GM15510 (cell line): ENCODE measurements around the gene TSPAN10.

ENCODE experiments used
- POLR2A ChIP-seq: IDR thresholded peaks from 3 replicates; pipeline ENCODE4 v1.6.1; 2011; ENCODE audit warnings: borderline replicate concordance; ENCODE audit not compliant: insufficient read length; ENCODE audit errors: extremely low read depth

Gene TSPAN10

GRCh38 chr17:81666342-81667191 lies 29.6 kb downstream of the TSPAN10 start, which contains the start of the genes CCDC137 and OXLD1:
CCDC137 (plus strand) TSS chr17:81666737; CDS start chr17:81666767, 30 bp downstream.
OXLD1 (minus strand) TSS chr17:81666605; CDS start chr17:81666577, 28 bp downstream.
- peak; percentile 98 for TF ChIP-seq POLR2A

DNA sequence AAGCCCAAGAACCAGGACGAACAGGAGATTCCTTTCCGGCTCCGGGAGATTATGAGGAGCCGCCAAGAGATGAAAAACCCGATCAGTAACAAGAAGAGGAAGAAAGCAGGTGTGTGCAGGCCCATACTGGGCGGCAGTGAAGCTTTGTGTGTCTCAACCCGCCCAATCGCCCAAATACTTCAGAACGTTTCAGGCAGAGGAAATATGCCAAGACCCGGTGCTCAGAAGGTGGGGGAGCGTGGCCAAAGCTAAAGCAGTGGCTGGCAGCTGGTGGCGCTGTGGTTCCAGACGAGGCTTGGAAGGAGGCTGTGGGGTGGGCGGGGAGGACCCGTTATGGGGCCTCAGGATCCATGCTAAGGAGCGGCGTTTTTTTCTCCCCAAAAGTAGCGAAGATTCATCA lies 30.8 kb downstream of the TSPAN10 start:
- no peak for TF ChIP-seq POLR2A

- TF ChIP-seq POLR2A = no peak
Observed at GRCh38 chr17:81672504-81672903, 35.5 kb downstream of the TSPAN10 start.

GRCh38 chr17:81672954-81673353 lies 36.0 kb downstream of the TSPAN10 start:
- no peak for TF ChIP-seq POLR2A

DNA sequence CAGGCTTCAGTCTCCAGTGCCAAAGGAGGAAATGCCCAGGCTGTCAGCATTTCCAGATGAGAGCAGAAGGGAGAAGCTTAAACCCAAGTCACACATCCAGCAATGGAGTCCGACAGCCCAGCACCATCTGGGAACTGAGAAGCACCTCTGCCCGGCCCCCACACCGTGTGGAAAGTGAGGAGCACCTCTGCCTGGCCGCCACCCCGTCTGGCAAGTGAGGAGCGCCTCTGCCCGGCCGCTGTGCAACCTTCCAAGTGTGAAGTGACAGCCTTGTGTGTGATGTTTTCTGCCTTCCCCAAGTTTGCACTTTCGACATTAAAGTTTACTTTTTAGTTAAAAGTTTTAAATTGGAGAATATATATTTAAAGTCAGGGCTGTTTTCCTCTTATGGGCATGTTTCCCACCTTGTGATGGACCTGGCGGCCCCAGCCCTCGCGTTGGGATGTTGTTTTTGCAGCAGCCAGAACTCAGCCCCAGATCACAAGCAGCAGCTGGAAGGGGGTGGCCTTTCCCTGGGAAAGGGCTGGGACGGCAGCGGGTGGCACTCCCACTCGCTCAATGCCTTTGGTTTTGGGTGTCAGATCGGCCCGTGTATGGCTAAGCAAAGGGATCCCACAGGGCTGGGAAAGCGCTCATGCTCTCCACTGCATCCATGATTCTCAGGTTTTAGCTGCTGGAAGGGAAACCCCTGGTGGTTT lies 36.7 kb downstream of the TSPAN10 start:
- TF ChIP-seq POLR2A = no peak

- no peak for TF ChIP-seq POLR2A
Observed at GRCh38 chr17:81676906-81677305, 39.9 kb downstream of the TSPAN10 start.

- TF ChIP-seq POLR2A = no peak
Observed at GRCh38 chr17:81680150-81680549, 43.2 kb downstream of the TSPAN10 start.

DNA sequence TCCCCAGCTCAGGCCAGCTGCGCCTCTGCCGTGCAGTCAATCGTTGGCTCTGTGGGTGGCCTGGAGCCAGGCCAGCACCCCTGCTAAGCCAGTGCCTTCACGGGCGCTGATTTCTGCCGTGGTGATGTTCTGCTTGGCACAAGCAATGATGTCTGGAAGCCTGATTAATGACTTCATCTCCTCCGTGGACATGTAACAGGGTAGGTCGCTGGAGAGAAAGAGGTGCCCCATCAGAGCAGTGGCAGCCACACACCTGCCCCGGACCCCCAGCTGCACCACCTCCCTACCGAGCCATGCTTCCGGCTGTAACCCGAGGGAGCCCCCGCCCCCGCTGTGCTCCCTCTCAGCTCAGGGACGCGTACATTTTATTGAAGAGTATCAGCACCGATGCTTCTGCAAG lies 44.7 kb downstream of the TSPAN10 start:
- TF ChIP-seq POLR2A = no peak

- TF ChIP-seq POLR2A = no peak
Observed at GRCh38 chr17:81682565-81683207, 45.7 kb downstream of the TSPAN10 start.

- TF ChIP-seq POLR2A = no peak
Observed at GRCh38 chr17:81683208-81683583, 46.2 kb downstream of the TSPAN10 start.

DNA sequence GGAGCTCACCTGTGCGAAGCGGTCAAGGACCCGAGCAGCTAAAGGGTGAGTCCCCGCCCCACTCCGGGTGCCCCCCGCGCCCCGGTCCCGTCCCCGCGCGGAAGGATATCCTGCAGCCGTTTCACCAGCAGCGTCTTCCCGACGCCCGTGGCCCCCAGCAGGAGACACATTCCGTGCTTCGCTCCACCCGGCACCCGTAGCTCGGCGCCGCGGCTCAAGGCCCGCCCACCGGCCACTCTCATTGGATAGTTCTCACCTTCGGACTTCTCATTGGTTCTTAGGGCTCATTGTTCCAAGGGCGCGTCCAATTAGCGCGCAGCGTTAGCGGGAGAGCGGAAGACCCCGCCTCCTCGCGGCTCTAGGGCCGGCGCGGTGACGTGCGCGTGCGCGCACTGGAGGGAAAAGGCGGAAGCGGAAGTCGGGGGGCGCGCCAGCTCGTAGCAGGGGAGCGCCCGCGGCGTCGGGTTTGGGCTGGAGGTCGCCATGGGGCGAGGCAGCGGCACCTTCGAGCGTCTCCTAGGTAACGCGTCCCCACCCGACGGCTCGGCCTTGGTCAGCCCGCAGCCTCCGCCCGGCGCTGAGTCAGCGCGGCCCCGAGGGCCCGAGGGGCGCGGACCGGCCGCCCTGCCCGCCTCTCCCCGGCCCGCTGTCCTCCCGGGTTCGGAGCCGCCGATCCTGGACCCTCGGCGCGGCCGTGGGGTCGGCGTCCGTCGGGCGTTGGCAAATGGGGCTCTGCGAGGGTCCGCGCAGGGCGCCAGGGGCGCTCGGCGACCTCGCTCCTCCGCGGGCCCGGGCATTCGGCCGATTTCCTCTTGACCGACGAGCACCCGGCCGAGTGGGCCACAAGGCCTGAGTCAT lies 46.8 kb downstream of the TSPAN10 start, which contains the start of the genes ARL16 and HGS:
Gene ARL16, minus strand, starts transcription at position 214 of the 858 bp plus-strand sequence. Its CDS starts 44 bp downstream, at position 170.
Gene HGS, plus strand, starts transcription at position 428 of the 858 bp plus-strand sequence. Its CDS starts 56 bp downstream, at position 484.
- TF ChIP-seq POLR2A = peak; percentile 72

GRCh38 chr17:81684442-81684911 lies 47.5 kb downstream of the TSPAN10 start:
- no peak for TF ChIP-seq POLR2A

GRCh38 chr17:81685108-81685507 lies 48.1 kb downstream of the TSPAN10 start:
- TF ChIP-seq POLR2A = no peak

- no peak for TF ChIP-seq POLR2A
Observed at GRCh38 chr17:81686614-81687013, 49.6 kb downstream of the TSPAN10 start.
